RWPE2 (cell line): ENCODE measurements around the gene SAE1.

Source experiments
- ATAC-seq: fragments of 200-7000 bp; cut with Tn5 transposase; 3 replicates; pipeline ENCODE4 v1.9.1; 2021; ENCODE audit warnings: low read depth
- DNase-seq: peaks from one replicate; pipeline ENCODE4 v3.0.0-alpha.2; 2020; ENCODE audit warnings: low spot score
- H3K27ac ChIP-seq: fragments of 450-650 bp; 2 replicates; pipeline ENCODE4 v1.5.1; 2017; ENCODE audit warnings: mild to moderate bottlenecking; ENCODE audit not compliant: poor library complexity, severe bottlenecking
- H3K27me3 ChIP-seq: fragments of 250-450 bp; sonication (Bioruptor Pico); 2 replicates; pipeline ENCODE4 v1.5.1; 2021; ENCODE audit warnings: mild to moderate bottlenecking, moderate library complexity; ENCODE audit not compliant: insufficient read depth, poor library complexity, severe bottlenecking
- H3K36me3 ChIP-seq: fragments of 250-450 bp; sonication (Bioruptor Pico); 2 replicates; pipeline ENCODE4 v1.5.1; 2020; ENCODE audit warnings: low read depth, mild to moderate bottlenecking, moderate library complexity
- H3K4me1 ChIP-seq: fragments of 250-450 bp; sonication (Bioruptor Pico); 2 replicates; pipeline ENCODE4 v1.5.1; 2021; ENCODE audit warnings: mild to moderate bottlenecking, moderate library complexity; ENCODE audit not compliant: insufficient read depth, poor library complexity, severe bottlenecking
- H3K4me3 ChIP-seq: fragments of 250-450 bp; sonication (Bioruptor Pico); 2 replicates; pipeline ENCODE4 v1.5.1; 2021; ENCODE audit warnings: mild to moderate bottlenecking, moderate library complexity; ENCODE audit not compliant: severe bottlenecking
- H3K9me3 ChIP-seq: fragments of 250-450 bp; sonication (Bioruptor Pico); 2 replicates; pipeline ENCODE4 v1.5.1; 2021; ENCODE audit warnings: mild to moderate bottlenecking, moderate library complexity; ENCODE audit not compliant: severe bottlenecking
- TF ChIP-seq, protein P1 (sequence below): fragments of 450-650 bp; IDR thresholded peaks from one replicate; pipeline ENCODE4 v1.5.1; 2017; ENCODE audit warnings: mild to moderate bottlenecking, moderate library complexity; ENCODE audit not compliant: poor library complexity, severe bottlenecking

SAE1 gene

DNA sequence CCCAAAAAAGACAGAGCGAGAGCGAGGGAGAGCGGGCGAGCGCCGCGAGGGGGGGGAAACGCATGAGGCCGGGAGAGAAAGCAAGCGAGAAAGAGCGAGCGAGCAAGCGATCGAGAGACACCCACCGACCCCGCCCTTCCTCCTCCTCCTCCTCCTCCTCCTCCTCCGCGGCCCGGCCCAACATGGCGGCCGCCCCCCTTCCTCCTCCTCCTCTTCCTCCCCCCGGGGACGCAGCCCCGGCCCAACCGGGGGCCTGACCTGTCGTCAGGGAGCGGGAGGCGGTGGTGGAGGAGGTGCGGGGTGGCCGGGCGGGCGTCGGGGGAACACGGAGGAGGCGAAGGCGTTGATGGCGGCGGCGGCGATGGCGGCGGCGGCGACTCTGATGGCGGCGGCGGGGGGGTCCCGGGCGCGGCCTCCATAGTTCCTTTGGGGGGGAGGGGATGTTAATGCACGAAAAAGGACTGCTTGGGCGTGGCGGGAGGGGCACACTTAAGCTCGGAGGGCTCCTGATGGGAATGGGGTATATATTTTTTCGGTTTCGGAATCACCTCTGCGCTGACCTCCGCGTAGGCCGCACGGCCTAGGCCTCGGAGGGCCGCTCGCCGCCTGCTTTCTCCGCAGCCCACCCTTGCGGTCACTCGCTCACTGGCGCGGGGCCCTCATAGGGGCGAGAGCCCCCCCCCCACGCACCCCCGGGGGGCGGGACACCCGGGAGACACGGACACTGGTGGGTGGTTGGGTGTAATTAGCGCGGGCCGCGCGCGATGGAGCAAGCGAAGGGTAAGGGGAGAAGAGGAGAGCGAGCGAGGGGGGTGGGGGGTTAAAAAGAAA, 18.3 kb upstream of the SAE1 start:
- Histone ChIP-seq H3K27ac (peak overlapping the region; percentile 94), H3K9me3 (no peaks in the 10 kb centered on the region), H3K27me3 (no peaks in the 10 kb centered on the region), H3K4me3 (peak overlapping the region; percentile 65), H3K36me3 (peaks cover 18% of the 10 kb centered on the region), H3K4me1 (peaks cover 28% of the 10 kb centered on the region)
- TF ChIP-seq, protein P1, sequence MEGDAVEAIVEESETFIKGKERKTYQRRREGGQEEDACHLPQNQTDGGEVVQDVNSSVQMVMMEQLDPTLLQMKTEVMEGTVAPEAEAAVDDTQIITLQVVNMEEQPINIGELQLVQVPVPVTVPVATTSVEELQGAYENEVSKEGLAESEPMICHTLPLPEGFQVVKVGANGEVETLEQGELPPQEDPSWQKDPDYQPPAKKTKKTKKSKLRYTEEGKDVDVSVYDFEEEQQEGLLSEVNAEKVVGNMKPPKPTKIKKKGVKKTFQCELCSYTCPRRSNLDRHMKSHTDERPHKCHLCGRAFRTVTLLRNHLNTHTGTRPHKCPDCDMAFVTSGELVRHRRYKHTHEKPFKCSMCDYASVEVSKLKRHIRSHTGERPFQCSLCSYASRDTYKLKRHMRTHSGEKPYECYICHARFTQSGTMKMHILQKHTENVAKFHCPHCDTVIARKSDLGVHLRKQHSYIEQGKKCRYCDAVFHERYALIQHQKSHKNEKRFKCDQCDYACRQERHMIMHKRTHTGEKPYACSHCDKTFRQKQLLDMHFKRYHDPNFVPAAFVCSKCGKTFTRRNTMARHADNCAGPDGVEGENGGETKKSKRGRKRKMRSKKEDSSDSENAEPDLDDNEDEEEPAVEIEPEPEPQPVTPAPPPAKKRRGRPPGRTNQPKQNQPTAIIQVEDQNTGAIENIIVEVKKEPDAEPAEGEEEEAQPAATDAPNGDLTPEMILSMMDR: no peak
- DNase-seq: peak; percentile 86
- ATAC-seq: peak; percentile 10

DNA sequence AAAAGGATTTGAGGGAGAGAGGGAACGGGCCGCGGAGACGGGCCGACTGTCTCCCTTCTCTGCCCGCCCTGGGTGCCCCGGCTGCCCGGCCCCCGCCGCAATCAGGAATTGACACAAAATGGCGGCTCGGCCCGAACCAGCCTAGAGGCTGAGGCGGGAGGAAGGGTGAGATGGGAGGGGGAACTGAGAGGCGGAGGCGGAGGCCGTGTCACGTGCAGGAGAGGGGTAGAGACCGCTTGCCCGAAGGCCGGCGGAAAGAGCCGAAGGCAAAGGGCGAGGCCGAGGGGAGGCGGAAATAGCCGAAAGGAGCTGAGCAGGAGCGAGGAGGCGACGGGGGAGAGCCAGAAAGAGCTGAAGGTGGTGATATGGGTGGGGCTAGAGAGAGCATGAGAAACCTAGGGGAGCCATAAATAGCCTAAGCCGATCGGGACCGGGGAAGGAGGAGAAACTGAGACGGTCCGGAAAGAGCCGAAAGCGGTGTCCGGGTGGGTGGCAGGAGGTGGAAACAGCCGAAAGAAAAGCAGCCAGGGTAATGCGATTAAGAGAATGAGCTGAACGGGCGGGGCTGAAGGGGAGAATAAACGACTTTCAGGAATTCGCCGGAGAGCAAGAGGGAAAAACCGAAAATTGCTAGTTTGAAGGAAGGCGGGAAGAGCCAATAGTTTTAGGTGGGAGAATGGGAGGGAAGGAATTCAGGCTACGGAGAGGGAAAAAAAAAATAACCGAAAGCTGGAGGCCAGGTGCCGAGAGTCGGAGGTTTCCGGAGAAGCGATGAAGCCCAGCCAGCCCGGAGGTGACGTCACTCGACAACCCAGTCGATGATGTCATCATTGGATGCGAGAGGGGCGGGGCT, 17.4 kb upstream of the SAE1 start, which contains the start of gene ZC3H4:
Gene ZC3H4 (minus strand): TSS at position 780 of the 853 bp plus-strand sequence. CDS start 1,192 bp downstream, outside the sequence.
- Histone ChIP-seq H3K4me3 (peak within 1 kb of the TSS; percentile 65), H3K36me3 (peaks cover 18% of the 10 kb centered on the region), H3K9me3 (no peaks in the 10 kb centered on the region), H3K27me3 (no peaks in the 10 kb centered on the region), H3K4me1 (peaks cover 21% of the 10 kb centered on the region), H3K27ac (peak within 1 kb of the TSS; percentile 94)
- TF ChIP-seq, protein P1: no peak
- DNase-seq (peak; percentile 99), ATAC-seq (peak; percentile 85)

DNA sequence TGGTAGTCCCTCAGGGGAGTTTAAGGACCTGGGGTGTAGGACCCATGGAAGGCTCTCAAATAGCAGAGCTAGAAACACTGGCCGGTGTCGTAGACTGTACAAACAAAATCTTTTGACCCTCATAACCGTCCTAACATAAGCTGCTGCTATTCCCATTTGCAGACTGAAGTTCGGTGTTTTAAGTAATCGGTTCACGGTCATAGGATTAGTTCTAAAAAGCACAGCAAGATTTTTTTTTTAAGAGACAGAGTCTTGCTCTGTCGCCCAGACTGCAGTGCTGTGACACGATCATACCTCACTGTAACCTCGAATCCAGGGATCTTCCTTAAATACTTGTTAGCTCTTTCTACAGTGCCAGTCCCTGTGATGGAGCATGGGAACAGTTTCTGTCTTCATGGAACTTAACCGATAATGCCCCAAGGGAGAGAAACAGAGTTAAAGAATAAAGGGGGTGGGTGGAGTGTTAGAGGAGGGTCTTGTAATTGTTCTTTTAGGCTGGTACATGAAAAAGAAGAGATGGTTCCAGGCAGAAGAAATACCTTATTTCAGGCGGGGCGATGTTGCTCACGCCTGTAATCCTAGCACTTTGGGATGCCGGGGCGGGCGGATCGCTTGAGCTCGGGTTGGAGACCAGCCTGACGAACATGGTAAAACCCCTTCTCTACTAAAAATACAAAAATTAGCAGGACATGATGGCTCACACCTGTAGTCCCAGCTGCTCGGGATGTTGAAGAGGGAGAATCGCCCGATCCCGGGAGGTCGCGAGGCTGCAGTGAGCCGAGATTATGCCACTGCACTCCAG, 16.6 kb upstream of the SAE1 start:
- TF ChIP-seq, protein P1: no peak
- ATAC-seq: no peak
- Histone ChIP-seq H3K4me1 (peaks cover 13% of the 10 kb centered on the region), H3K4me3 (peak overlapping the region; percentile 65), H3K27ac (peak overlapping the region; percentile 94), H3K36me3 (peaks cover 18% of the 10 kb centered on the region), H3K27me3 (no peaks in the 10 kb centered on the region), H3K9me3 (no peaks in the 10 kb centered on the region)
- DNase-seq: no peak

DNA sequence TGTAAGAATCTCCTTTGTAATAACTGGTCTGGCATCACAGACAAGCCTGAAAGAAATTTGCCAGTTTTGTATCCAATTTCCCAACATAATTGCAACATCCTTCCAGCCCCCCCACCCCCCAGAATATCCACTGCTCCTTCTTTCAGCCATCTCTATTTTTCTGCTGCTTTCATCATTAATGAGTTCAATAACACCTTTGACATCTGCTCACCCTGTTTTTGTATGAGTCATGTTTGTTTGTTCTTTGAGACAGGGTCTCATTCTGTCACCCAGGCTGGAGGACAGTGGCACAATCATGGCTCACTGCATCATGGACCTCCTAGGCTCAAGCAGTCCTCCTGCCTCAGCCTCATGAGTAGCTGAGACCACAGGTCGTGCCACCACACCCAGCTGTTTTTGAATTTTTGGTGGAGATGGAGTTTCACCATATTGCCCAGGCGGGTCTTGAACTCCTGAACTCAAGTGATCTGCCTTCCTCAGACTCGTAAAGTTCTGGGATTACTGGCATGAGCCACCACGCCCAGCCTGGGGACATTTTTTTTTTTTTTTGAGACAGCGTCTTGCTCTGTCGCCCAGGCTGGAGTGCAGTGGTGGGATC, 10.1 kb upstream of the SAE1 start:
- H3K27me3 ChIP-seq: no peaks in the 10 kb centered on the region

More for the DNA sequence above, 10.1 kb upstream of the SAE1 start:
- no peaks in the 10 kb centered on the region for H3K9me3 ChIP-seq
- DNase-seq (no peak), ATAC-seq (no peak)
- peaks cover 16% of the 10 kb centered on the region for H3K4me1 ChIP-seq
- H3K27ac ChIP-seq: no peak overlapping the region
- no peak overlapping the region for H3K4me3 ChIP-seq
- H3K36me3 ChIP-seq: no peaks in the 10 kb centered on the region
- TF ChIP-seq, protein P1: no peak
